ENCODE results near the gene TCP11L2.

GRCh38 chr12:106291342-106291741, 11.2 kb upstream of the TCP11L2 start:
- TF ChIP-seq EZH2 (optimal IDR thresholded peaks at IDR 0.05; ENCODE audit: low read depth, low read length), result no peak
- no peak for TF ChIP-seq CTCF (IDR thresholded peaks at IDR 0.05; ENCODE audit: low read length)
- no peak for TF ChIP-seq EZH2phosphoT487 (IDR thresholded peaks at IDR 0.05; ENCODE audit: low read length)
